ENCODE measurements around the gene ARL16.

Gene ARL16

DNA sequence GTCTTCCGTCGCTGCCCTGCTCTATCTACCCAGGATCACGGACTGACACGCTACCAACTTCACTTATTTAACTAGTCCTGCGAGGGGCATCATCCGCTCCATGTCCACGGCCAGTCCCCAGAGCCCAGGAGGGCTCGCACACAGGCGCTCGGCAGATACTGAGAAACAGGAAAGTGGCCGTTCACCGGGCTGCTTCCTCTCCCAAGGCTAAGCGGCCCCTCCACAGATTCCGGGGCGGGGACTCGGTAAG lies 17.6 kb downstream of the ARL16 start:
- no peak for DNase-seq

DNA sequence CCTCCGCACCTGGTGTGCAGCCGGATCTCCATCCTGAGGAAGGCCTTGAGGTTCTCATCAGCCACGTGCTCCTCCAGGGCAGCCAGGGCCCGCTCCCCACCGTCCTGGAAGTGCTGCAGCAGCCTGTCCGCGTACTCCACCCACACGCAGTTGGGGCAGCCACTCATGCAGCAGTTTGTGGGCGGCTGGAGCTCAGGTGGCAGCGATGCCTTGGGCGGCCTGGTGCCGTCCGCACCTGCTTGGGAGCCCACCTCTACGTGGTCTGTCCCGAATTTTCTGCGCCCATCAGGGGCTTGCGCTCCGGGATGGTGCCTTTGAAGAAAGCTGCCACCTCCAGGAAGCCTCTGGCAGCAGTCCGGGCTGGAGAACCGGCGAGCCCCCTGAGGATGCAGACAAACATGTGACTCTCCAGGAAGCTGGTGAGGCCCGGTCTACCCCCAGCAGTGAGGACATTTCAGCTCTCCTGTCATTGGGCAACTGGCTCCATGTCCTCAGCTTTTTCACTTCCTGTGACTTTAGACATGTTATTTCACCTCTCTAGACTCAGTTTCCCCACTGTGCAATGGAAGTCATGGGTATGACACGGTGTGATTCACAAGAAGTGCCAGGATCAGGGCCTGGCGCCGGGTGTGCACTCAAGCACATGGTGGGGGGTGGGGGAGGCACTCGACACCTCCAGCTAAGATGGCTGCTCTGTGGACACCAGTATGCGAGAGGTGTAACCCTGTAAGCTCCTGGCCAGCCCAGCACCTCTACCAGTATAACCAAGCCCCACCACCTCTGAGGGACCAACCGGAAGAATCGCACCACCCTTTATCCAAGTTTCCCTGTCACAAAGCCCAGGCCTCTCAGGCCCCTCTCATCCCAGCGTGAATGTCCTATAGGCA lies 18.1 kb downstream of the ARL16 start:
- no peak for DNase-seq

DNA sequence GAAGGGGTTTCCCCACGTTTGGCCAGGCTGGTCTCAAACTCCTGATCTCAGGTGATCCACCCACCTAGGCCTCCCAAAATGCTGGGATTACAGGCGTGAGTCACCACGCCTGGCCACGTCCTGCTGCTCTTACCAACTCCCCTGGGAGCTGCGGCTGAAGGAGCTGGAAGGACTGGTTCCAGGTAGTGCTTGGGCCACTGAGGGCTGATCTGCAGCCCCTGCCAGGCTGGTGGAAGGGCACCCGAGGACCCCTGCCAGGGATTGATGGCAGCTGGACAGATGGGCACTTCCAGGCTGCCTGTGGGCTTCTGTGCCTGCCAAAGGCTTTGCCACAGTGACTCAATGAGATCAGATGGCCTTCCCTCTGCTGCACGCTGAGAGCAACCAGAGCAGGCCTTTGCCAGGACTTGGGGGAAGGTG lies 19.5 kb downstream of the ARL16 start:
- DNase-seq: no peak

DNA sequence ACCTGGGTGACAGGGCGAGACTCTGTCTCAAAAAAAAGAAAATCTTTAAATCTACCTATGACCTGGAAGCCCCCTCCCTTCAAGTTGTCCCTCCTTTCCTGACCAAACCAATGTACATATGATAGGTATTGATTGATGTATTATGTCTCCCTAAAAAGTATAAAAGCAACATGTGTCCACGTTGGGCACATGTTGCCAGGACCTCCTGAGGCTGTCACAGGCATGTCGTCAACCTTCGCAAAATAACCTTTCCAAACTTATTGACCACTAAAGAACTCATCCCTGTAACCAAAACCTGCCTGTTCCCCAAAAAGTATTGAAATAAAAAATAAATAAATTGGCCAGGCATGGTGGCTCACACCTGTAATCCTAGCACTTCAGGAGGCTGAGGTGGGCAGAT lies 21.6 kb downstream of the ARL16 start:
- DNase-seq: no peak

DNA sequence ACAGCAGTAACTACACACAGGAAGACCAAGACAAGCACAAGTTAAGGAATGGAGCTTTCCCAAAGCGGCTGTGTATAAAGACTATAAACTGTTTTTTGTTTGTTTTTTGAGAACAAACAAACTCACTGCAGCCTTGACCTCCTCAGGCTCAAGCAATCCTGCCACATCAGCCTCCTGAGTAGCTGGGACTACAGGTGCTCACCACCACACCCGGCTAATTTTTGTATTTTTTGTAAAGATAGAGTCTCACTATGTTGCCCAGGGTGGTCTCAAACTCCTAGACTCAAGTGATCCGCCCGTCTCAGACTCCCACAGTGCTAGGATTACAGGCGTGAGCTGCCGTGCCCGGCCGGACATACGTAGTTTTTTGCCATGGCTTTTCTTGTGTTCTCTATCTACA lies 23.2 kb downstream of the ARL16 start:
- no peak for DNase-seq

DNA sequence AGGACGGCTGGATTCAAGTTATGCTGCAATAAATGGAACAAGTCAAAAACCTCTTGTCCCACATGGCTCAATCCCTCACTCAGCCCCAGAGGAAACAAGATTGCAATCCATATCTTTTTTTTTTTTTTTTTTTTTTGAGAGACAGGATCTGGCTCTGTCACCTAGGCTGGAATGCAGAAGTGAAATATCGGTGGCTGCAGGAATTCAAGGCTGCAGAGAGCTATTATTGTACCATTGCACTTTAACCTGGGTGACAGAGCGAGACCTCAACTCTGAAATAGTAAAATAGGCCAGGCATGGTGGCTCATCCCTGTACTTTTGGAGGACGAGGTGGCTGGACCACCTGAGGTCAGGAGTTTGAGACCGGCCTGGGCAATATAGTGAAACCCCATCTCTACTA lies 24.6 kb downstream of the ARL16 start:
- DNase-seq: no peak

DNA sequence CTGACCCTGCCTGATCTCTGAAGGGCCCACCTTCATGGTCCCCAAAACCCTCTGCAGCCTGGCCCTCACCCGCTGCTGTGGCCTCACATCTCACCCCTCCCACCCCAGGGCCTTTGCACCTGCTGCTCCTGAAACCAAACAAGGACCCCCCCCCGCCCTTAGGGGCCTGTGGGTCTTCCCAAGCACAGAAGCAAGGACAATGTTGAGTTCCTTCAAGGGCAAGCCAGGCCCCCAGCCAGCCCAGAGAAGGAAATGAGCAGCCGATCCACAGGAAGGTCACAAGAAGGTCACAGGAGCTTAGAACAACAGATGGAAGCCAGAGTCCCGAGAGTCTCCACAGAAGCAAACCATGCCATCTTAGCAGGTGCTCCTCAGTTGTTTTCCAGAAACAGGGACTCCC lies 26.8 kb downstream of the ARL16 start:
- no peak for DNase-seq

DNA sequence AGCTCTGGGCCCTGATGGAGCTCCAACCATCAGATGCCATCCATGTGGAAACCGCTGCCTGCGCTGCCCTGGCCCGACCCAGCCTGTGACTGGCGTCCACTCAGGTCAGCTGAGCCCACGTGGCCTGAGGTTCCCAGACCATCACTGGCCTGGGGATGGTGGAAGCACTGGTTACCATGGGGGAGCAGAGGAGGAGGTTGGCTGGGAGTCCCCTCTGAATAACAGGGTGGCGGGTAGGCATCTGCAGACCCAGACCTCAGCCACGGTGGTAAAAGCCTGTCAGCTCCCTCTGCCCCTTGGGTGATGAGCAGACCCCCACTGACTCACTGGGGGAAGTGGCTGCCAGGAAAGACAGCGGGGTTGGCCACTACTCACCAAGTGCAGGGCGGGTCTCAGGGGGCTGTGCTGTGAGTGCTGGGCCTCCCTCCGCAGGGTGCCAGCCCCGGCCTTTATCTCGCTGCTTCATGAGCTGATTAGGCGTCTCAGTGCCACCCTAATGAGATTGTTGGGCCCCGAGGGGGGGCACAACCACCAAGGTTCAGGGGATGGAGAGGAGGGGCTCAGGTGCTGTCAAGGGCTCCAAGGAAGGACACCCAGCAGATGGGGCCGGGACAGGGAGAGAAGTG lies 27.4 kb downstream of the ARL16 start, which contains the start of gene PDE6G:
PDE6G (minus strand) TSS at position 425 of the 626 bp plus-strand sequence. CDS start 3,237 bp downstream, outside the sequence.
- DNase-seq: no peak

DNA sequence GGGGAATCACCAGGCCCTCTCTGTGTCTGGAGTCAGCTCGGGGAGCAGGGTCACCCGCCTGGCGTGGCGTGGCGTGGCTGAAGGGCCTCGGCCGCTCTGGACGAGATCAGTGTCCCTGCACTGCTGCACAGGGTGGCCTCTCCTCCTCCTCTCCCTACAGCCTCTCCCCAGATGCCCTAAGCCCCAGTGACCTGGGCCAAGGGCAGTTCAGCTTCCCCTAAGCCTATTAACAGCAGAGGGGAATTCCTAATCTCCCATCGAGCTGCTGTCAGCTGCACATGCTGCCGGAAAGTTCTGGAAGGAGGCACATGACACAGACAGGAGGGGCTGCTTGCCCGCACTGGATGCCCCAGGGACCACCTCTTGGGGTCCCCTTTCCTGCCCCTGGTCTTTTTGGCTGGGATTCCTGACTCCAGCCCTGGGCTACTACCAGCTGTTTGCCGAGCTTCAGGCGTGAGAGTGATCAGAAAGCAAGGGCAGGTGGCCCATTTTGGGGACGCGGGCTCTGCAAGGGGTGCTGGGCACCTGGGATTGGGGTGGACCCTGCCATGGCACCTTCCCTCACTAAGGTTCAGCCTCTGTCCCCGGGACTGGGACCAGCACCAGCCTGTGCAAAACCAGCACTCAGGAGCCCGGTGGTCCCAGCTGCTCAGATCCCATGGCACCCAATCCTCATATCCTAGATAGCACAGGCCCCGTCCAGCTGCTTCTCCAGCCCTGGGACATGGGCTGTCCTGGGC lies 28.0 kb downstream of the ARL16 start:
- DNase-seq: no peak

DNA sequence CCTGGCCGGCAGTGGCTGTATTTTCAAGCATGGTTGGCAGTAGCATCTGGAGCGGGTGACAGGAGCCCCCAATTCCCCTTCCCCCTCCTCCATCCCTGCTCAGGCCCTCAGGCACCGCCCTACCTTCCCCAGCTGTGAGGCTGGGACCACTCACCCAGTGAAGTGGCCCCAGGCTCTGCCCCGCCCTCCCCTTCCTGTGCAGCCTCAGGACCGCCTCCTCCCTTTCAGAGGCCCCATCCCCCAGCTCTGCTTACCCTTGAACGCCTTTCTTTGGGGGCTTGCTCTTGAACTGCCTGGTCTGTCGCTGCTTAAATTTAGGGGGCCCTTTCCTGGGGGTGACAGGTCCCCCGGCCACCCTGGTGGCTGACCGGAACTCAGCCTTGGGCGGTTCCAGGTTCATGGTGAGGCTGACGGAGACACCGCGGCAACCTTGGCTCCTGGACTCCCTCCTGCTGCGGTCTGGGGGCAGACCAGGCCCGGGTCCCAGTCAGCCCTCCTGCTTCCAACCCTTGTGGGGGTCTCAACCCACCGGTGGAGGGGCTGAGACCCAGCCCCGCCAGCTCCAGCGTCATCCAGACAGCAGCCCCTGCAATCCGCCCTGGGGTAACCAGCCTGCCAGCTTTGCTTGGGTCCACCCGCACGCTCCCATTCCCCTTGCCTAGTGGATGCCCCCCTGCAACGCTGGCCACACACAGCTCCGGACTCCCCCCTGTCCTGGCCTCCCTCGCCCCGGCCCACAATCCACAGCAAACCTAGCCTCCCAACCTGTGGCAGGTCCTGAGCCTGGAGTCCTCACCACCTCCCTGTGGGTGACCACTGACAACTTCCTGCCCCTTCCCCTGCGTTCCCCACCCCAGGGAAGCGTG lies 30.5 kb downstream of the ARL16 start:
- DNase-seq: no peak

DNA sequence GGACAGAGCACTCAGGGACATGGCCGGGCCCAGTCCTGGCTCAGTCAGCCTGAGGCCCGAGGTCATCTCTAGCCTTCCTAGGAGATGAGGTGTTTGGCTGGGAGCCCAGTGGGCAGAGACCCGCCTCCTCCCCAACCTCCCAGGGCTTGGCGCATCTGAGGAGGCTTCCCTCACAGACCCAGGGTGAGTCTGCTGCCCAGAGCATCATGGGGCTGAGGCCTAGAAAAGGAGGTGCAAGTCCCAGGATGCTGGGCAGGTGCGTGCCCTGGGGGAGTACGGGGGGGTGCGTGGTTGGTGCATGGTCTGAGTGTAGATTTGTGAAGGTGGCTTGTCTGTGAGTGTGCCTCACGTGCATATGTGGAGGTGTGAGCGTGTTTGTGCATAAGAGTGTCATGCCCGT lies 31.9 kb downstream of the ARL16 start:
- DNase-seq: no peak

DNA sequence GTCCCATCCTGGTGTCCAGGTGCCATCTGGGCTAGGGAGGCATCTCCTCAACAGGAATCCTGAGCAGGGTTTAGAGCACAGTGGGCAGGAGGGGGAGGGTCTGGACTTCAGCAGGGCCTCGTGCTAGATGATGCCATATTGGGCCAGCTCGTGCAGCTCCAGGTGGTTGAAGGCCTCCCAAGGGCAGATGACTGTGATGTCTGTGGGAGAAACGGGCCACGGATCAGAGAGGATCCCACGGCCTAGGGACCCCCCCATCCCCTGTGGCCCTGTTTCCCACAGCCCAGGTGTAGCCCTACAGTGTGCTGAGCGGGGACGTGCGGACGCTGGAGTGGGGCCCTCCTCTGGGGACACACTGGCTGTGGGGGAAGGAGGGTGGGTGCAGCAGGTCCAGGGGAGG lies 32.6 kb downstream of the ARL16 start:
- no peak for DNase-seq

DNA sequence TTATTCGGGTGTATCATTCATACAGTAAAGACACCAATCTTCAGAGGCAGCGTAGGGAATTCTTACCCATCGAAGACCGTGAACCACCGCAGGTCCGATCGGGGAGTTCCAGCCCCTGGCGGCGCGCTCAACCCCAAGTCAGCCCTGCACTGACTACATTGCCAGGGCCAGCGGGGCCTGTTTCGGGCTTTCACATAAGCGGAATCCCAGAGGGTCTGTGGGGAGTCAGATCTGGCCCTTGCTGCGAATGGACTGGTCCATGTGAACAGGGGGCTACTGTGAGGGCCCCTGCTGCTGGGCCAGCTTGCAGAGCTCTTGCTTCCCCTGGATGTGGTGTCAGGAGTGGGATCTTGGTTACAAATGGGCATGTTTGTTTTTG lies 34.9 kb downstream of the ARL16 start:
- DNase-seq: no peak

DNA sequence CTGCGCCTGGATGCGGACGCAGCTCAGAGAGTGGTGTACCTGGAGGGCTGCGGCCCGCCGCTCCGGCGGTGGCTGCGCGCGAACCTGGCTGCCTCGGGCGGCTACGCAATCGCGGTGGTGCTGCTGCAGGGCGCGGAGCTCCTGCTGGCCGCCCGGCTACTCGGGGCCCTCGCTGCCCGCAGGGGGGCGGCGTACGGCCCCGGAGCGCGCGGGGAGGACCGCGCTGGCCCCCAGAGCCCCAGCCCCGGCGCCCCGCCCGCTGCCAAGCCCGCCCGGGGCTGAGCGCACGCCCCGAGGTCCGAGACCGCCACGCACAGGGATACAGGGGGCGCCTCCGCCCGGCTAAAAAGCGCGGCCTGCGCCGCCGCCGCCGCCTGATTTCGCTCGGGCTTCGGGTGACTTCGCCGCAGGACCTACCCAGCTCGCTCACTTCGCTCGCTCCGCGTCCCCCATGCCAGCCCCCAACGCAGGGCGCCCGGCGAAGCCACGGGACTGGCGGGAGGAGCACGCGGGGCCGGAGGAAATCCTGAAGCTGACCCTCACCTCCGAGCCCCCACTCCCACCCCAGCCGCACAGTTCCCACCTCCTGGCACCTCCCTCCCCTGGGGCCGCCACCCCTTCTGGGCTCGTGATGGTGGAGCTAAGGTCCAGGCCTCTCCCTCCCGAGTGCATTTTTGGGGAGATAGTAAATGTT lies 35.4 kb downstream of the ARL16 start:
- no peak for DNase-seq

DNA sequence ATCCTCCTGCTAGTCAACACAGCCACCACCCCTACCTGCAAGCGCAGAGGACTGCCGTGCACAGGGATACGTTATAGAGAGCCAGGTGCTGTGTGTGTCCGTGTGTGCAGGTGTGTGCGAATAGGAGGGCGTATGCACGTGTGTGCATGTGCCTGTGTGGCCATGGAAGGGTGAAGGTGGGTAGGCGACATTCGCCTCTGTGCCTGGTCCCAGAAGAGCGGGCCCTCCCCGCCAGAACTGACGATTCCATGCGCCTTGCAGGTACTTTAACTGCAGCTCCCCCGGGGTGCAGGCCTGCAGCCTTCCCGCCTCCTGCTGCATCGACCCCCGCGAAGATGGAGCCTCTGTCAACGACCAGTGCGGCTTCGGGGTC lies 36.0 kb downstream of the ARL16 start:
- no peak for DNase-seq

DNA sequence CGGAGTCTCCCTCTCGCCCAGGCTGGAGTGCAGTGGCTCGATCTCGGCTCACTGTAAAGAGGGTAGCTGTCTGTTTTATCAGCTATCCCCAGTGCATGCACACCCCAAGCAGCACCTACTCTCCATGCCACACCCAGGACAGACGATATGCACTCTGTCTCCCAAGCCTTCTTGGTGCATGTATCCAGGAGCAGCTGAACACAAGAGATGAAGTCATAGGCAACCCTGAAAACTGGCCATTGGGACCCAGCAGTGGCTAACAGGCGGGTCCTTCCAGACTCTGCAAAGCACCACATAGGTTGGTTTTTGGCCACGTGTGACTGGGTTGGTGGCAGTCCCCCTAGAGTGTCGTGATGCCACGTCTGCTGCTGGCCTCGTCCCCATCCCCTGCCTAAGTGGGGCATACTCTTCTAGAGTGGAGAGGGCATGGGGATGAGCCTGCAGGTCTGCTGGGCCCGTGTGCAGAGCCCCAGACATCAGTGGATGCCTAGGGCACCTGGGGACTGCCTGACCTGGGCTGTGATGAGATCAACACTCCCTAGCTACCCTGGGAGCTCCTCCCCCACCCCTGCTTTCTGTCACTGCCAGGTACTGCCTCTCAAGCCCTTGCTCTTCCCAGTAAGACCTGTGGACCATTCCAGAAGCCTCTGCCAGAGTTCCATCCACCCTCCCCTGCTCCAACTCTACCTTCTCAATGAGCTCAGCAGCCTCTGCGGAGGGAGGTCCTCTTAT lies 36.6 kb downstream of the ARL16 start:
- DNase-seq: peak; percentile 59 to 72

DNA sequence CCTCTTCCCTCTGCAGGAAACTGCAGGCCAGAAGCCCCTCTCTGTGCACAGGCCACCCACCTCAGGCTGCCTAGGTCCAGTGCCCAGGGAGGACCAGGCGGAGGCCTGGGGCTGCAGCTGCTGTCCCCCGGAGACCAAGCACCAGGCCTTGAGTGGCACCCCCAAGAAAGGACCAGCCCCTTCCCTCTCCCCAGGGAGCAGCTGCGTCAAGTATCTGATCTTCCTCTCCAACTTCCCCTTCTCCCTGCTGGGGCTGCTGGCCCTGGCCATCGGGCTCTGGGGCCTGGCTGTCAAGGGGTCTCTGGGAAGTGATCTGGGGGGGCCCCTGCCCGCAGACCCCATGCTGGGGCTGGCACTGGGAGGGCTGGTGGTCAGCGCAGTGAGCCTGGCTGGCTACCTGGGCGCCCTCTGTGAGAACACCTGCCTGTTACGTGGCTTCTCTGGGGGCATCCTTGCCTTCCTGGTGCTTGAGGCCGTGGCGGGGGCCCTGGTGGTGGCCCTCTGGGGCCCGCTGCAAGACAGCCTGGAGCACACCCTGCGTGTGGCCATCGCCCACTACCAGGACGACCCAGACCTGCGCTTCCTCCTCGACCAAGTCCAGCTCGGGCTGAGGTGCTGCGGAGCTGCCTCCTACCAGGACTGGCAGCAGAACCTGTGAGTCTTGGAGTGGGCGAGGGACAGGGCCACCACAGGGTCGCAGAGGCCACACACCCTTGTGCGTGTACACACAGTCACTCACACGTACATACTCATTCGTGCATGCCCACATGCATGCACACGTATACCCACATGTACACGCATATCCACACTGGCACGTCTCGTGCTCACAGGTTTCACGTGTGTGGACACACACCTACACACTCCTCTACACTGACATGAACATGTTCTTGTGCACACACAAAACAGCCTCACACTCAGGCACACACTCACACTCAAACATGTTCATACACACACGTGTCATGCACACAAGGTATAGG lies 38.3 kb downstream of the ARL16 start:
- no peak for DNase-seq

DNA sequence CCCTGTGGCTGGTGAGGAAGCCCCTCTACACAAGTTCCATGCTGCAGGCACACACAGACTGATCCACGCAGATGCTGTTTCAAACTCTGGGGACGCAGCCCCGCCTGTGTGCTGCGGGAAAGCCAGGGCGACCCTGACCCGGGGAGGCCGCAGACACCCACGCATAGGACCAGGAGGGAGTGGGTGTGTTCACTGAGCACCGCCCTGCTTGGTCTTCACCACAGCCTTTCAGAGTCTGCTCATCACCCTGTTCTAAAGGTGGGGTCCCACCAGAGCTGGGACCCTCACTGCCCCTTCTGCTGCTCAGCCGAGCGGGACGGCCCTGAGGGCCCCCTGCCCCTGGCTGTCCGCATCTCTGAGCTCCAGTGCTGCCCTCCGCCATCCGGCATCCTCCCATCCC lies 39.1 kb downstream of the ARL16 start:
- no peak for DNase-seq

DNA sequence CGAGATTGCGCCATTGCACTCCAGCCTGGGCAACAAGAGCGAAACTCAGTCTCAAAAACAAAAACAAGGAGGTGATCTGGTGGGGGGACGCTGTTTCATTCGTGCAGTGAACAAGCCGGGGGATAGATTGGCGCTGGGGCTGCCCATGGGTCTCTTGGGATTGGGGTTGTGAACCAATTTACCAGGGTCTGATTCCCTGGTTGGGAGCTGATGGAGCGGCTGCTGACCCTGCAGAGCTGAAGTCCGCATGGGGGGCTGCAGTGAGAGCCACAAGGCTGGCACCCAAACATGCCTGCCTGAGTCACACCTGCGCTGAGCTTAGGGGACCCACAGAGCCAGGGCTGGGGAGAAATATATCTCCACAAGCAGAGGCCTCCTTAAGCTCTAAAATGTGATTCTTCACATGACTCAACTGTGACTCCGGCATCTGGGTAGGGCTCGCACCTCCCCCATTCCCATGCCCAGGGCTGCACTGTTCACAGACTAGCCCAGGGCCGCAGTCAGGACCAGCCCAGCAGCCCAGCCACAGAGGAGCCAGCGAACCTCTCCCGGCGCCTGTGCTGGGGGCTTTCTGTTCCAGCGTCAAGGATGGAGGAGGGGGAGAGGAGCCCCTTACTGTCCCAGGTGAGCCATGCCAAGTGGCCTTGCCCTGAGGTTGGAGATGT lies 41.6 kb downstream of the ARL16 start:
- no peak for DNase-seq

DNA sequence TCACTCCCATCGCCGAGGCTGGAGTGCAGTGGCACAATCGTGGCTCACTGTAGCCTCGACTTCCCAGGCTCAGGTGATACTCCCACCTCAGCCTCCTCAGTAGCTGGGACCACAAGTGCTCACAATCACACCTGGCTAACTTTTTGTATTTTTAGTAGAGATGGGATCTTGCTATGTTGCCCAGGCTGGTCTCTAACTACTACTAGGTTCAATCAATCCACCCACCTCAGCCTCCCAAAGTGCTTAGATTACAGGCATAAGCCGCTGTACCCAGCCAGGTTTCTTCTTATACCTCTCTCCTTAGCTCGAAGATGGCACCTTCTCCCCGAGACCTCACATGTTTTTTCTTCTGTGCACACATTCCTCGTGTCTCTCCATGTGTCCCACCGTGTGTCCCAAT lies 43.6 kb downstream of the ARL16 start:
- no peak for DNase-seq

All from cerebellar nuclear complex (tissue), 1 donor.